ENCODE results near the gene ZNF808.
"Not testable (repeated sequence)": the region's sequence is repeated elsewhere in the genome, so short reads cannot be mapped to it uniquely, and the experiment has no call there.

ZNF808 gene

GRCh38 chr19:52535385-52535770, 7.9 kb downstream of the ZNF808 start:
- H3K9me3 ChIP-seq (replicated peaks in 1 of 2; ENCODE audit: control insufficient read depth in 2 of 2, insufficient read depth in 1 of 2, low read depth in 1 of 2, low read length in 2 of 2), result peaks cover 0 to 21% of the 10 kb centered on the region in 2 donors
- DNase-seq (ENCODE audit: low spot score); H3K23ac ChIP-seq (ENCODE audit: low read depth, low read length, poor library complexity): not testable (repeated sequence)

DNA sequence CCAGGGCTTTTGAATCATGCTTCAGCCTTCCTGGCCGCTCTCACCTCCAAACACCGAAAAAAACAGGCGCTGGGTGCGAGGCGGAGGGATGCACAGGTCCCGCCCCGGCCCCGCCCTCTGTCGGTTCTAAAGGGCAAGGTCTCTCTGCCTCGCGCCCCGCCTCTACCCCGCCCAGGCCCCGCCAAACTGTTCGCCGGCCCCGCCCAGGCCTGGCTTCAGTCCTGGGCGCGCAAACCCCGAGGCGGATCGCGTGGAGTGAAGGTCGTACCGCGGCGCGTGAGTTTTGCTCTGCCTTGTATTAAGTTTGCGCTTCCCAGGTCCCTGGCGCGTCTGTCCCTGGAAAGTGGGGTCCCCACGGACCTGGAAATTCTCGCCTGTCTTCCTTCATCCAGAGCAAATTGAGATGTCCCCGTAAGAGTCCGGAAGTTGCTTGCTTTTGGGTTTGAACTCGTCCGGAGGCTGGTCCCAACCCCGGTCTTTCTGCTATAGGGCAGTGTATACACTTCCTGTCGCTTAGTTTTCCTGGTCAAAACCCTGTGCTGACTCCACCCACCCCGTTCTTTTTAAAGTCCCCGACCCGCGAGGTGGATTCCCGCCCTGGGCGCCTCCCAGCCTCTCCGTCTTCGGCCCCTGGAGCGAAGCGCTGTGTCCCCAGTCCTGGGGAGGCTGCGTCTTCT, 8.4 kb downstream of the ZNF808 start:
- Histone ChIP-seq H3K14ac (ENCODE audit: low read length) (peak overlapping the region; percentile 89), H3K9me3 (replicated peaks in 1 of 2; ENCODE audit: control insufficient read depth in 2 of 2, insufficient read depth in 1 of 2, low read depth in 1 of 2, low read length in 2 of 2) (peaks cover 0 to 24% of the 10 kb centered on the region in 2 donors), H3K79me1 (ENCODE audit: low read depth, low read length) (peaks cover 1% of the 10 kb centered on the region), H3K9ac (ENCODE audit: low read depth, low read length, poor library complexity) (peak overlapping the region; percentile 44), H4K8ac (ENCODE audit: low read depth, low read length) (no peak overlapping the region), H2AK5ac (ENCODE audit: low read depth, low read length) (no peak overlapping the region), H3K18ac (ENCODE audit: low read length) (peak overlapping the region; percentile 92), H3K4me1 (ENCODE audit: control insufficient read depth in 2 of 2, insufficient read depth in 1 of 2, low read depth in 1 of 2, low read length in 2 of 2) (no peaks in the 10 kb centered on the region), H2AFZ (ENCODE audit: low read length) (no peak overlapping the region), H3K27ac (replicated peaks; ENCODE audit: low read length) (peak overlapping the region; percentile 36), H2BK120ac (ENCODE audit: low read depth, low read length) (no peak overlapping the region), H3K4me3 (ENCODE audit: low read length in 2 of 2) (peak overlapping the region in 1 of 2 donors; percentile 83), H3K23ac (ENCODE audit: low read depth, low read length, poor library complexity) (peak overlapping the region; percentile 91), H3K4me2 (ENCODE audit: insufficient read depth, low read length, poor library complexity, severe bottlenecking) (peak overlapping the region; percentile 92), H2BK15ac (ENCODE audit: low read length) (no peak overlapping the region), H2BK5ac (ENCODE audit: low read length) (no peak overlapping the region), H3K27me3 (ENCODE audit: control insufficient read depth in 3 of 3, insufficient read depth in 3 of 3, low read depth in 1 of 3, low read length in 3 of 3) (peaks cover 0 to 3% (median 0%) of the 10 kb centered on the region in 3 experiments), H2BK12ac (ENCODE audit: low read length) (no peak overlapping the region), H4K91ac (ENCODE audit: low read depth, low read length, poor library complexity) (no peak overlapping the region), H3K36me3 (replicated peaks in 1 of 2; ENCODE audit: control insufficient read depth in 2 of 2, insufficient read depth in 2 of 2, low read length in 2 of 2) (peaks cover 0 to 37% of the 10 kb centered on the region in 2 donors), H3K4ac (ENCODE audit: low read length) (no peak overlapping the region)
- WGBS, 2 donors (ENCODE audit: extremely low coverage in 2 of 2, insufficient read length in 2 of 2, insufficient replicate concordance in 1 of 2), result no CpG with 5 or more reads among the region's 50 CpGs
- peak; percentile 82 for DNase-seq (ENCODE audit: low spot score)

More at GRCh38 chr19:52535385-52535770, 7.9 kb downstream of the ZNF808 start:
- Histone ChIP-seq H3K36me3 (replicated peaks in 1 of 2; ENCODE audit: control insufficient read depth in 2 of 2, insufficient read depth in 2 of 2, low read length in 2 of 2) (peaks cover 0 to 35% of the 10 kb centered on the region in 2 donors), H3K18ac (ENCODE audit: low read length) (peak overlapping the region; percentile 44), H3K4me2 (ENCODE audit: insufficient read depth, low read length, poor library complexity, severe bottlenecking) (peak overlapping the region; percentile 92), H3K27ac (replicated peaks; ENCODE audit: low read length) (peak overlapping the region; percentile 36), H3K4me3 (ENCODE audit: low read length in 2 of 2) (peak overlapping the region in 1 of 2 donors; percentile 76)
- not testable (repeated sequence) for H3K4me1 ChIP-seq (ENCODE audit: control insufficient read depth in 2 of 2, insufficient read depth in 1 of 2, low read depth in 1 of 2, low read length in 2 of 2); H3K14ac ChIP-seq (ENCODE audit: low read length); H3K4ac ChIP-seq (ENCODE audit: low read length); H4K91ac ChIP-seq (ENCODE audit: low read depth, low read length, poor library complexity); H3K27me3 ChIP-seq (ENCODE audit: control insufficient read depth in 3 of 3, insufficient read depth in 3 of 3, low read depth in 1 of 3, low read length in 3 of 3); H2BK5ac ChIP-seq (ENCODE audit: low read length); H4K8ac ChIP-seq (ENCODE audit: low read depth, low read length); H2BK12ac ChIP-seq (ENCODE audit: low read length); H3K9ac ChIP-seq (ENCODE audit: low read depth, low read length, poor library complexity); H3K79me1 ChIP-seq (ENCODE audit: low read depth, low read length); H2AFZ ChIP-seq (ENCODE audit: low read length); H2BK120ac ChIP-seq (ENCODE audit: low read depth, low read length); H2BK15ac ChIP-seq (ENCODE audit: low read length); H2AK5ac ChIP-seq (ENCODE audit: low read depth, low read length)
- WGBS, 2 donors (ENCODE audit: extremely low coverage in 2 of 2, insufficient read length in 2 of 2, insufficient replicate concordance in 1 of 2), result no CpG with 5 or more reads among the region's 15 CpGs

DNA sequence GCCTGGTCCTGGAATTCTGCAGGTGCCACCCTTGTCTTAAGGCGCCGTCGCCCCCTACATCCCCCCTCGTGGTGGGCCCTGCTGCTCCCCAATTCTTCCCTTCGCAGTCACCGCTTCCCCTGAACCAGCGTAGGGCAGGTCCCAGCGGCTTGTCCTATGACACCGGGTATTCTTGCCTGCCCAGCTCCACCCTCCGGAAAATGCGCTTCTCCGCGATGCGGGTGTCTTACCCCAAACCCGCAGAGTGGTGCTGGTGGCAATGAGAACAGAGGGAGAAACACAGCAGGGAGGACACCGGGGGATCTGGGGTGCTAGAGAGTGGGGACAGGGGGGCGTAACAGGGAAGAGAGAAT, 9.0 kb downstream of the ZNF808 start:
- Histone ChIP-seq H4K8ac (ENCODE audit: low read depth, low read length) (no peak overlapping the region), H2AFZ (ENCODE audit: low read length) (no peak overlapping the region), H3K79me1 (ENCODE audit: low read depth, low read length) (no peaks in the 10 kb centered on the region), H3K9ac (ENCODE audit: low read depth, low read length, poor library complexity) (no peak overlapping the region), H3K18ac (ENCODE audit: low read length) (peak overlapping the region; percentile 92), H3K27me3 (ENCODE audit: control insufficient read depth in 3 of 3, insufficient read depth in 3 of 3, low read depth in 1 of 3, low read length in 3 of 3) (peaks cover 0 to 3% (median 0%) of the 10 kb centered on the region in 3 experiments), H3K9me3 (replicated peaks in 1 of 2; ENCODE audit: control insufficient read depth in 2 of 2, insufficient read depth in 1 of 2, low read depth in 1 of 2, low read length in 2 of 2) (peaks cover 0 to 24% of the 10 kb centered on the region in 2 donors), H3K4me3 (ENCODE audit: low read length in 2 of 2) (peak overlapping the region in 1 of 2 donors; percentile 83), H3K14ac (ENCODE audit: low read length) (peak overlapping the region; percentile 89), H3K27ac (replicated peaks; ENCODE audit: low read length) (no peak overlapping the region), H2BK120ac (ENCODE audit: low read depth, low read length) (no peak overlapping the region), H2BK5ac (ENCODE audit: low read length) (no peak overlapping the region), H4K91ac (ENCODE audit: low read depth, low read length, poor library complexity) (no peak overlapping the region), H2AK5ac (ENCODE audit: low read depth, low read length) (no peak overlapping the region), H2BK15ac (ENCODE audit: low read length) (no peak overlapping the region), H2BK12ac (ENCODE audit: low read length) (no peak overlapping the region), H3K4ac (ENCODE audit: low read length) (no peak overlapping the region), H3K23ac (ENCODE audit: low read depth, low read length, poor library complexity) (peak overlapping the region; percentile 91), H3K4me1 (ENCODE audit: control insufficient read depth in 2 of 2, insufficient read depth in 1 of 2, low read depth in 1 of 2, low read length in 2 of 2) (no peaks in the 10 kb centered on the region), H3K4me2 (ENCODE audit: insufficient read depth, low read length, poor library complexity, severe bottlenecking) (peak overlapping the region; percentile 92), H3K36me3 (replicated peaks in 1 of 2; ENCODE audit: control insufficient read depth in 2 of 2, insufficient read depth in 2 of 2, low read length in 2 of 2) (peaks cover 0 to 37% of the 10 kb centered on the region in 2 donors)
- DNase-seq (ENCODE audit: low spot score), result no peak
- no CpG with 5 or more reads among the region's 17 CpGs for WGBS, 2 donors (ENCODE audit: extremely low coverage in 2 of 2, insufficient read length in 2 of 2, insufficient replicate concordance in 1 of 2)

- not testable (repeated sequence) for H3K14ac ChIP-seq (ENCODE audit: low read length); H3K4me3 ChIP-seq (ENCODE audit: low read length in 2 of 2); H3K4me2 ChIP-seq (ENCODE audit: insufficient read depth, low read length, poor library complexity, severe bottlenecking); H3K27ac ChIP-seq (replicated peaks; ENCODE audit: low read length); H3K23ac ChIP-seq (ENCODE audit: low read depth, low read length, poor library complexity); H3K18ac ChIP-seq (ENCODE audit: low read length); H4K91ac ChIP-seq (ENCODE audit: low read depth, low read length, poor library complexity); H2BK120ac ChIP-seq (ENCODE audit: low read depth, low read length); H2BK15ac ChIP-seq (ENCODE audit: low read length); H3K27me3 ChIP-seq (ENCODE audit: control insufficient read depth in 3 of 3, insufficient read depth in 3 of 3, low read depth in 1 of 3, low read length in 3 of 3); H3K9ac ChIP-seq (ENCODE audit: low read depth, low read length, poor library complexity); H3K4me1 ChIP-seq (ENCODE audit: control insufficient read depth in 2 of 2, insufficient read depth in 1 of 2, low read depth in 1 of 2, low read length in 2 of 2); H3K79me1 ChIP-seq (ENCODE audit: low read depth, low read length); DNase-seq (ENCODE audit: low spot score); H2AFZ ChIP-seq (ENCODE audit: low read length); H2BK5ac ChIP-seq (ENCODE audit: low read length); H3K4ac ChIP-seq (ENCODE audit: low read length); H4K8ac ChIP-seq (ENCODE audit: low read depth, low read length); H2AK5ac ChIP-seq (ENCODE audit: low read depth, low read length); H2BK12ac ChIP-seq (ENCODE audit: low read length)
- Histone ChIP-seq H3K9me3 (replicated peaks in 1 of 2; ENCODE audit: control insufficient read depth in 2 of 2, insufficient read depth in 1 of 2, low read depth in 1 of 2, low read length in 2 of 2) (peaks cover 0 to 19% of the 10 kb centered on the region in 2 donors), H3K36me3 (replicated peaks in 1 of 2; ENCODE audit: control insufficient read depth in 2 of 2, insufficient read depth in 2 of 2, low read length in 2 of 2) (peaks cover 0 to 34% of the 10 kb centered on the region in 2 donors)
- WGBS, 2 donors (ENCODE audit: extremely low coverage in 2 of 2, insufficient read length in 2 of 2, insufficient replicate concordance in 1 of 2), result no CpG with 5 or more reads among the region's 4 CpGs
These were observed 11.3 kb downstream of the ZNF808 start for GRCh38 chr19:52538815-52539214.

Data from neuronal stem cell (in vitro differentiated cells).